ENCODE data around the gene POLR3K.

DNA sequence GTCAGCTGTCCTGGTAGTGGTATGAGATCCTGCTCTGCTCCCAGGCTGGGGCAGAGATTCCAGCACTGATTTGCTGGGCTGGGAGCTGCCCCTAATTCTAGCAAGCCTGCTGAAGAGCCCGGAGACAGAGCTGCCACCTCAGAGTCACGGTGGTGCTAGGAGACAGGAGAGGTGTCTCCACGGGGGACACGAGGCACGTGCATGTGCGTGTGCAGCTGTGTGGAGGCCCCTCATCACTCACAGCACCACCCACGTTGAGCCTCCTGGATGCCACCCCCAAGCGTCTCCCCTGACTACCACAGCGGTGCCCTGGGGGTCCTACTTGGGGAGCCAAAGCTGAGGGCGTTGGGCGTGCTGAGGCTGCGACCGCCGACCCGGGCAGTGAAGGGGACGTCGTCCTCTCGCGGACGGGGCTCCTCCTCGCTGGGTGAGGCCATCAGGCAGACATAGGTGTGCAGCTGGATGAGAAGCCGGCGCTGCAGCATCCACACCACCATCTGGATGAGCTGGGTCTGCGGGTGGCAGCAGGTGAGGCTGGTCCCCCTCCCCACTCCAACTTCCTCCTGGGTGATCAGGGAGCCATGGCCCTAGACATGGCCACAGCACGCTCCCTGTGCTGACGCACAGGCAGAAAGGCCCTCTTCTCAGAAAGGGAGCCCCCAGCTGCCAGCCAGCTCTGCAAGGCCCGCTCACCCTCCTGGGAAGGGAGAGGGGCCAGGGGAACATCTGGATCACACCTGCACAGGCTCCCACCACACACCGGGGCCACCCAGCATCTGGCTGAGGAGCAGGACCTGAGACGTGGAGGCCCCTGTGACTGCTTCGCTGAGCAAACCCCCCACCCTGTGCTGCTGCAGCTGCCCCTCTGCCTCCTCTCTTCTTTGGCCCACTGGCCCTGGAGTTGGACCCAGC, 36.2 kb upstream of the POLR3K start:
- no peak for TF ChIP-seq TCF12 (IDR thresholded peaks at IDR 0.05)
- TF ChIP-seq, protein P1, sequence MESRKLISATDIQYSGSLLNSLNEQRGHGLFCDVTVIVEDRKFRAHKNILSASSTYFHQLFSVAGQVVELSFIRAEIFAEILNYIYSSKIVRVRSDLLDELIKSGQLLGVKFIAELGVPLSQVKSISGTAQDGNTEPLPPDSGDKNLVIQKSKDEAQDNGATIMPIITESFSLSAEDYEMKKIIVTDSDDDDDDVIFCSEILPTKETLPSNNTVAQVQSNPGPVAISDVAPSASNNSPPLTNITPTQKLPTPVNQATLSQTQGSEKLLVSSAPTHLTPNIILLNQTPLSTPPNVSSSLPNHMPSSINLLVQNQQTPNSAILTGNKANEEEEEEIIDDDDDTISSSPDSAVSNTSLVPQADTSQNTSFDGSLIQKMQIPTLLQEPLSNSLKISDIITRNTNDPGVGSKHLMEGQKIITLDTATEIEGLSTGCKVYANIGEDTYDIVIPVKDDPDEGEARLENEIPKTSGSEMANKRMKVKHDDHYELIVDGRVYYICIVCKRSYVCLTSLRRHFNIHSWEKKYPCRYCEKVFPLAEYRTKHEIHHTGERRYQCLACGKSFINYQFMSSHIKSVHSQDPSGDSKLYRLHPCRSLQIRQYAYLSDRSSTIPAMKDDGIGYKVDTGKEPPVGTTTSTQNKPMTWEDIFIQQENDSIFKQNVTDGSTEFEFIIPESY (IDR thresholded peaks at IDR 0.05; ENCODE audit: borderline replicate concordance, low read depth) = no peak
- no peak for TF ChIP-seq GABPA (IDR thresholded peaks at IDR 0.05; ENCODE audit: low read depth)
- TF ChIP-seq, protein P2, sequence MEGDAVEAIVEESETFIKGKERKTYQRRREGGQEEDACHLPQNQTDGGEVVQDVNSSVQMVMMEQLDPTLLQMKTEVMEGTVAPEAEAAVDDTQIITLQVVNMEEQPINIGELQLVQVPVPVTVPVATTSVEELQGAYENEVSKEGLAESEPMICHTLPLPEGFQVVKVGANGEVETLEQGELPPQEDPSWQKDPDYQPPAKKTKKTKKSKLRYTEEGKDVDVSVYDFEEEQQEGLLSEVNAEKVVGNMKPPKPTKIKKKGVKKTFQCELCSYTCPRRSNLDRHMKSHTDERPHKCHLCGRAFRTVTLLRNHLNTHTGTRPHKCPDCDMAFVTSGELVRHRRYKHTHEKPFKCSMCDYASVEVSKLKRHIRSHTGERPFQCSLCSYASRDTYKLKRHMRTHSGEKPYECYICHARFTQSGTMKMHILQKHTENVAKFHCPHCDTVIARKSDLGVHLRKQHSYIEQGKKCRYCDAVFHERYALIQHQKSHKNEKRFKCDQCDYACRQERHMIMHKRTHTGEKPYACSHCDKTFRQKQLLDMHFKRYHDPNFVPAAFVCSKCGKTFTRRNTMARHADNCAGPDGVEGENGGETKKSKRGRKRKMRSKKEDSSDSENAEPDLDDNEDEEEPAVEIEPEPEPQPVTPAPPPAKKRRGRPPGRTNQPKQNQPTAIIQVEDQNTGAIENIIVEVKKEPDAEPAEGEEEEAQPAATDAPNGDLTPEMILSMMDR (IDR thresholded peaks at IDR 0.05) = no peak
- no peak for TF ChIP-seq EZH2phosphoT487 (IDR thresholded peaks at IDR 0.05; ENCODE audit: borderline replicate concordance, low read depth)
- no peak for TF ChIP-seq NRF1 (IDR thresholded peaks at IDR 0.05; ENCODE audit: low read depth, low read length)
- TF ChIP-seq, protein P3, sequence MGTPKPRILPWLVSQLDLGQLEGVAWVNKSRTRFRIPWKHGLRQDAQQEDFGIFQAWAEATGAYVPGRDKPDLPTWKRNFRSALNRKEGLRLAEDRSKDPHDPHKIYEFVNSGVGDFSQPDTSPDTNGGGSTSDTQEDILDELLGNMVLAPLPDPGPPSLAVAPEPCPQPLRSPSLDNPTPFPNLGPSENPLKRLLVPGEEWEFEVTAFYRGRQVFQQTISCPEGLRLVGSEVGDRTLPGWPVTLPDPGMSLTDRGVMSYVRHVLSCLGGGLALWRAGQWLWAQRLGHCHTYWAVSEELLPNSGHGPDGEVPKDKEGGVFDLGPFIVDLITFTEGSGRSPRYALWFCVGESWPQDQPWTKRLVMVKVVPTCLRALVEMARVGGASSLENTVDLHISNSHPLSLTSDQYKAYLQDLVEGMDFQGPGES (IDR thresholded peaks at IDR 0.05; ENCODE audit: low read depth, low read length) = no peak
- TF ChIP-seq EP300 (IDR thresholded peaks at IDR 0.05; ENCODE audit: borderline replicate concordance in 1 of 2, low read depth in 1 of 2, low read length in 1 of 2) = no peak
